ENCODE data around the gene COBLL1.

Gene COBLL1

DNA sequence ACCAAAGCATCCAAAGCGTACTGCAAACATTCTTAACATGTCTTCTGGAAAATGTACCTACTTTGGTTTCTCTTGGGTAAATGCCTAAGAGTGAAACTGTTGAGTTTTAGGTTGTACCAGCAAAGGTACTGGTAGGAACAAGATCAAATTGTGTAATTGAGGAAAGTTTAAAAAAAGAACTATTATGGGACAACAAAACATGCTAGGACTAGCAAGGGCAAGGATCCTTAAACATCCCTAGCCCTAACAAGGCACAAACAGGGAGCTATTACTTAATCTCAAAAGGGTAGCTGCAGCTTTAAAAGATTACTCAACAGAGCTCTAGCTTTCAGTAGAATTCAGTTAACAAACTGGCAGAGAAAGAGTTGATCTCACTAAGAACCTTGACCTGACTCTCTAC, 164.4 kb downstream of the COBLL1 start:
- DNase-seq (ENCODE audit: low spot score) = no peak

DNA sequence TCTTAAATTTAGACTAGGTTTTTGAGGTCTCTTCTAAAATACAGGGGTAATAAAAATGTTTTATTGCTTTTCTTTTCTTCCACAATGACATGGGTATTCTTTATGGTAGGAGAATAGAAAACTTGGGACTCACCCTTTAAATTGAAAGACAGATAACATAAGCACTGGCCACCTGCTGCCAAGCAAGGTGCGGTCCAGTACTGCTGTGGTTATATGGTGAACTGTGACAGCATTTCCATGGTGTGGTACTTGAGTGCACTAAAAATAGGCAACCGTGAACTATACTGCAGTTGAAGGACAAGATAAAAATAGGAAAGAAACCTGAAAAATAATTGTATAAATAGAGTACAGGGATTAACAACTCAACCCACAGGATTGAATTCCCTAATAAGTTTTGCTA, 165.9 kb downstream of the COBLL1 start:
- no peak for DNase-seq (ENCODE audit: low spot score)

DNA sequence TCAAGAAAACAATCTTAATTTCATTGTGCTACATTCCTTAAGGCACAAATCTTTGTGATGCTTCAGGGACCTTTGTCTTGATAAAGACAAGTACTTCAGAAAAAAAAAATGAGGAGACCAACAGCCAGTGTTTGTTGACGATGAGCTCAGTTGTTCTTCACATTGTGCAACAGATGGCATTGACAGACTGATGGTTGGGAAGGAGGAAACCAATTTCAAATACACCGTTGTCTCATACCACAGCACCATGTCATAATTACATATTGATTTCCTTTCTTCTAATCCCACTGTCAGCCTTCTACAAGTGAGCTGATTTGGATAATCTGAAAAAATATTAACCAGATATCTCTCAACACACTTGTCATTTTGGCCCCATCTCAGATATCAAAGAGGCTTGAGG, 166.6 kb downstream of the COBLL1 start:
- no peak for DNase-seq (ENCODE audit: low spot score)

DNA sequence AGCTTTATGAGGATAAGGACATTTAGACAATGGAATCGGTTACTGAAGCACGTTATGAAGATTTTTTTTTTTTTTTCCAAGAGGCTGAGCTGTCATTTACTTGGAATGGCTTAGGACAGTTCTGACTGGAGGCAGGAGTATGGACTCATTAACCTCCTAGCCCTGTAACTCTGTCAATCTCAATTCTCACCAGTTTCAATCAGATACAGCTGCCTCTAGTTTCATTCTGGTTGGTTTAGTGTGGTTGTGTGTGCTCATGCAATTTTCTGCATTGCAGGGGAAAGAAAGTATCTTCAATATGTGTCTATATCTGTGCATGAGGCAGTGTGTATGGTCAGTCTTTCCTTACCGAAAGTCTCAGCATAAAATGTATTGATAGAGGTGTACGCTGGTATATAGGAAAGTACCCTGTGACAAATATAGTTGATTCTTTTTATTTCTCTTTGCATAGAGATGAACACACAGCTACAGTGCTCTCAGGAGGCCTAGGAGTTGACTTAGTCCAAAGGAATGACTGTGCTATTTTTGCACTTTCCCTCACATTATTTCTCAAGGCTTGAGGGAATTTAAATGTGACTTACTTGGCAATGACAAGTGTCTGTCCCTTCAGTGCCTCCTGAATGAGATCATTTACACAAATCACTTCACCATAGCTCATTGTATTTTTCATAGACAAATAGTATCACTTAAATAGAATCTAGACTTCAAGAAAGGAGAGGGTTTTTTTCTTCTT, 169.8 kb downstream of the COBLL1 start:
- no peak for DNase-seq (ENCODE audit: low spot score)

DNA sequence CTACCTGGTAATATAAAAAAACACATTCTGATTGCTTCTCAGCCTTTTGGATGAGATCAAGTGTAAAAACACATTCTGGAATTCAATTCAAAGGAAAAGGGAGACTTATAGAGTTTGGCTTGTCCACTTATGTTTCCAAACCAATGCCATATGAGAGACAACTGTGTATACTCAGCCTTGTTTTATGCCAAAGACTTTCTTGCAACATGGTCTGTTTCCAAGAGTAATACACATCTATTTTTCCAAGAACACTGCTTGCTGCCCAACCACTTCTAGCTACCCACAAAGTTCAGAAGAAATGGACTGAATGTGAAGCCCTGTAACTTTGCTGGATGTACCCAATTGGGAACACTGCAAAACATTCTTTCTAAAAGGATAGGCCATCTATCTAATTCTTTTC, 172.3 kb downstream of the COBLL1 start:
- DNase-seq (ENCODE audit: low spot score) = no peak

DNA sequence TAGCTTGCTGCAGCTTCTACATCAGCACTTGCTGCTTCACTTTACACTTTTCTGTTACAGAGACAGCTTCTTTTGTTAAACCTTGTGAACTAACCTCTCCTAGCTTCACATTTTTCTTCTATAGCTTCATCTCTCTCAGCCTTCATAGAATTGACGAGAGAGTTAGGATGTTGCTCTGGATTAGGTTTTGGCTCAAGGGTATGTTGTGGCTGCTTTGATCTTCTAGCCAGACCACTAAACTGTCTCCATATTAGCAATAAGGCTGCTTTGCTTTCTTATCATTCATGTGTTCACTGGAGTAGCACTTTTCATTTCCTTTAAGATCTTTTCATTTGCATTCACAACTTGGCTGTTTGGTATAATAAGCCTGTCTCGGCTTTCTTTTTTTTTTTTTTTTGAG, 174.1 kb downstream of the COBLL1 start:
- no peak for DNase-seq (ENCODE audit: low spot score)

DNA sequence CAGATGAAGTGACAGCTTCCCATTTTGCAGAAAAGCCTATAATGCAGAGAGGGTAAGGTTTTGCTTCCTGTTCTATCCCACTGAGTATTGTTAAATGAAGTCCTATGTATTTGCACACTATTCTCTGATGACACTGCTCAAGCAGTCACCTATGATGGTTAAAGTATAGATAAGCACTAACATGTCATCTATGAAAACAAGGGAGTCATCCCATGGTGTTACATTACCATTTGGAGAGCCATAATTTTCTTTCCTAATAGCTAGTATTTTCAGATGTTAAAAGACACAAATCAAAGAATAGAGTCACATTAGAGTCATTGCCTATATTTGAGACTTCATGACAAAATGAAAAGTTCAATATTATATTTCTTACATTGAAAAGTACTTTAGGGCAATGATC, 177.6 kb downstream of the COBLL1 start:
- DNase-seq (ENCODE audit: low spot score) = no peak

DNA sequence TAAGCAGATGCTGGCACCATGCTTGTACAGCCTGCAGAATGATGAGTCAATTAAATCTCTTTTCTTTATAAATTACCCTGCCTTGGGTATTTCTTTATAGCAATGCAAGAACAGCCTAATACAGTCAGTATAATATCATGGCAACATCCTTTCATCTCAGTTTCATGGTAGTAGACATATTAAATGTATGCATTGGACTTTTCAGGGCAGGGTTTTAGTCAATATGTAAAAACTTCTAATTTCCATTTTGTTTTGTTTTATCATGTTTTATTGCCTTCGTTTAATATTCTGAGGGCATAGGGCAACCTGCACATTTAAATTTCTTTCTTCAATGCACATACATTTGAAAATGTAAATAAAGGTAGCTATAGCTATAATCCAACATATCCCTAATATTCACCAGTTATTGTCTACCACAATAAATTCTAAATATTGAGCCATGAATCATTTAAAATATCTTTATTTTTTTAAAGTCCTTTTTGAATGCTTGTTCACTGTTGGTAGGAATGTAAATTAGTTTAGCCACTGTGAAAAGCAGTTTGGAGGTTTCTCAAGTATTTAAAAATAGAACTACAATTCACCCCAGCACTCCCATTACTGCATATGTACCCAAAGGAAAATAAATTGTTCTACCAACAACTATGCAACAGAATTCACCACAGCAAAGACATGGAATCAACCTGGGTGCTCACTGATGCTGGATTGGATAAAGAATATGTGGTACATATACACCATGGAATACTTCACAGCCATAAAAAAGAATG, 178.6 kb downstream of the COBLL1 start:
- DNase-seq (ENCODE audit: low spot score) = no peak

DNA sequence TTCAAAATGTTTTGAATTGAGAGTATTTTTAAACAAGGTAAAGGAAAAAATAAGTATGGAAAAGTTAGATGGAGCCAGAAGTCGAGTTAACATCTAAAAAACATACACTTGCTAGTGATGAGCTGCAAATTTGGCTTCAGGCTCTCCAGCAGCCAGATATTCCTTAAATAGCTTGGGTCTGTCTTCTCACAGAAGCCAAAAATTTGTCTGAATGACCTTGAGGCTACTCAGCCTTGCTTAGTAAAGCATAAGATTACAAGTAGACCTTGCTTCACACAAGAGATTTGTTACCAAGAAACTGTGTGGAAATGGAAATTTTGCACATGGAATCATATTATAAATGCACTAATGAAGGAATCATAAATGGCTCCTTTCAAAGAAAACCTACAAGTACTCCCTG, 179.6 kb downstream of the COBLL1 start:
- DNase-seq (ENCODE audit: low spot score) = no peak

DNA sequence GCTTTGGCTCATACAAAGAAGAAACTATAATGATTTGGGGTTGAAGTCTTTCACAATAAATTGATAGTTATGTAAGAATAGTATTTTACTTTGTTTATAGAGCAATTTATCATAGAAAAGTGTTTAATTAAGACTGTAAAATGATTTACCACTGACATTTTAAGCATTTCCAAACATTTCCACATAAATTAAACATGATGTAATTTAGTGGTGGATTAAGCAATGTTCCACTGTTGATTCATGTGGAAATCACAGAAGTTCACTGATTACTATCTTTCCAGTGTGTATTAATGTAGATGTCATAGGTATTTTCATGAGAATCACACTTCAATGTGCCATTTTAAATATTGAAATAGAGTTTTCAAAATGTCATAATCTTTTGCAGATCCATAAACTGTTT, 180.3 kb downstream of the COBLL1 start:
- no peak for DNase-seq (ENCODE audit: low spot score)

DNA sequence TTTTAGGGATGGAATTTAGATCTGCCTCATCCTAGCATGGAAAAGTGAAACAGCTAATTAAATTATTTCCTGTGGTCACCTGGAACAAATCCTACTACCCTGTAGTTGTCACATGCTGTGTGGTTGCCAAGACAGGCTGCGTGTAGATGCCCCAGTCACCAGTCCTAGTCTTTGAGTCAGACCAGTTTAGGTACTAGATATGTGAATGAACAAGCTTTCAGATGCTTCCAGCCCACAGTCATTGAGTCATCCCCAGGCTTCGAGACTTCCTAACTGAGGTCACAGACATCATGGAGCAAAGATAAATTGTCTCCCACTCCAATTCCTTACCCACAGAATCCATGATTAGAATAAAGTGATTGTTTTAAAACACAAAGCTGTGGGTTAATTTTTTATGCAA, 184.5 kb downstream of the COBLL1 start:
- peak; percentile 64 for DNase-seq (ENCODE audit: low spot score)

DNA sequence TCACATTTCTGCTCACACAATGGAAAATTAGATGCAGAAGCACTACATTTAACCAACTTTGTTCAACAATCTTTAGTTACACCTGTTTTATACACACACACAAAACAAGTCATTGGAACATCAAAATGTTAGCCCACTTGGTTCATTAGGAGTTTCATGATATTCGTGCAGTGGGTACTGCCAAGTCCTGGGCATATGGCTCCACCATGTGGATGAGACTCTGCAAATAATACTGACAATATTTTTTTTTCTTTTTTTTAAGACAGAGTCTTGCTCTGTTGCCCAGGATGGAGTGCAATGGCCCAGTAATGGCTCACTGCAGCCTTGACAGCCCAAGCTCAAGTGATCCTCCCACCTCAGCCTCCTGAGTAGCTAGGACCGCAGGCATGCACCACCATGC, 185.9 kb downstream of the COBLL1 start:
- no peak for DNase-seq (ENCODE audit: low spot score)

DNA sequence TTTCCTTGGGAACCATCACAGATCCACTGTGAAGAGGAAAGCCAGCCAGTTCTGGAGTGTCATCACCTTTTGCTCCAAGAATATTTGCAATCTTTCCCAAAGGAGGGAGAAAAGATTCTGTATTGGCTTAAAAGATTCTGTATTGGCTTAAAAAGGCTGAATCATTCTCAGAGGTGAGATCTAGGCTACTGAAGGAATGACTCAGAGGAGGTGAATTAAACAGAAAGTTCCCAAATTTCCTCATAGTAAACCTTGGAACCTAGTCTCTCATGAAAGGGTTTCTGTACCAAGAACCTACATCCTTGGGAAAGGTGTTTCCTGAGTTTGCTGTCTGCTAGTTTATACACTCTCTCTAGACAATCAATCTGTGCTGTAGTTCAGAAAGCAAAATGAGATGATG, 186.3 kb downstream of the COBLL1 start:
- DNase-seq (ENCODE audit: low spot score) = no peak

DNA sequence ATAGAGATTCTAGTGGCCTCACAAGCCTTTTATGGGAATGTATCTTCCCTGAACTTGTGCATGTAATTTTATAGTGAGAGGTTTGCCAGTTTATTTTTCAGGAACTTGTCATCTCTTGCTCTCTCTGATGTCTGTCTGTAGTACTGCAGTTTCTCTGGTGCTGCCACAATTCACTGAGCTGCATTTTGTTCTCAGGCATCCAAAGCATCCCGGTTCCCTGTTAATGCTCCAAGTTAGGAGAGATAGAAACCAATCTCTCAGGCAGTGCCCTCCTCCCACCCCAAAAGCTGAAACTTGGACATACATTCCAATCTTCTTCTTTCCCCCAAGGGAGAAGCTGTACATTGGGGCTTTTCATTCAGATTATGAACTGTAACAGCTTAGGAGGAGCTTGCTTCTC, 190.3 kb downstream of the COBLL1 start:
- DNase-seq (ENCODE audit: low spot score) = peak; percentile 32

DNA sequence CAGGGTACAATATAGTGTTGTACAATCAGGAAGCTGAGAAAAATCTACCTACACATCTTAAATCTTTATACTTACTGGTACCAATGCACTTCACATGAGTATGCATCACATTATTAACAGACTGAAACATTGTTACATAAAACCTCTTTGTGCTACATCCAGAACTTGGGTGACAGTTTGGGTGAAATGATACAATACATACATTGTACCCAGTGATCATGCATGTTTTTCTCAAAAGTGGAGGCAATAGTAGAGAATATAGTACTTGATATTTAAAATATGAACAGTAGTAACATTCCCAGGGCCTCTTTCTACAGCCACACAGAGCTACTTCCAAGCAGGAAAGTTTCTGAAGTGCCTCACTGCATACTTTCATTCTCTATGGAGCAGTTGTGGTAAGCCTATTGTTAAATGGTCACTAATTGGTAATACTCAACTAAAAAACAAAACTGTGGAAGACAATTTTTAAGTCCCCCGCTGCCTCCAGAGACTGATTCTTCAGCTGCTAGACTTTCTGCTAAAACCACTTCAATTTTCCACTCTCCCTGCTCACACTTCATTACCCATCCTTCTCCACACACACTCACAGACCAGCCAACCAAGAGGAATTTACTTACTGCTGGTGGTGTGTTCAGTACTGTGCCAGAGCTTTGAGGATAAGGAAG, 197.5 kb downstream of the COBLL1 start:
- DNase-seq (ENCODE audit: low spot score) = peak; percentile 27

DNA sequence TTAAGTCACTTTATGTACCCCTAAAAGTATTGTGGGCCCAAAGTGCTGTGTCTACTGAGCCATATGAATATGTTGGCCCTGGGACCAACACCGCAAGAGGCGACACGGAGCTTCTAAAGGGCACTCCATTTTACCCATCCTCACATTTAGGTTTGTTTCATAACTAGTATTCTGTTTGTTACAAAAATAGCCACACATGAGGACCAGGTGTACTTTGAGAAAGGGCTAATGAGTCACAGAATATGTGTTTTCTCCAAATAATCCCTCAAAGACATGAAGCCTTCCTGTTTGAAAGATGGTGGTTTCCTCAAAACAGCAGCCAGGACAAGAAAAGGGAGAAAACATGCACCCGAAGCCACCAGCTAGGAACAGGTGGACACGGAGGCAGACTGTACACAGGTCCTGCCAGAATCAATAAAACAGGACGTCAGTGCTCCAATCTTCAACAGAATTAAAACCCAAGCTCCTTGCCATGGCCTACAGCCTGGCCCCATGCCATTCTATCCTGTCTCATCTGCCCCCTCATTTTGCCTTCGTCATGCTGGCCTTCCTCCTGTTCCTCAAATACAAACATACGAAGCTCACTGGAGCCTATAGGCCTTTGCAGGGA, 198.6 kb downstream of the COBLL1 start:
- no peak for DNase-seq (ENCODE audit: low spot score)

DNA sequence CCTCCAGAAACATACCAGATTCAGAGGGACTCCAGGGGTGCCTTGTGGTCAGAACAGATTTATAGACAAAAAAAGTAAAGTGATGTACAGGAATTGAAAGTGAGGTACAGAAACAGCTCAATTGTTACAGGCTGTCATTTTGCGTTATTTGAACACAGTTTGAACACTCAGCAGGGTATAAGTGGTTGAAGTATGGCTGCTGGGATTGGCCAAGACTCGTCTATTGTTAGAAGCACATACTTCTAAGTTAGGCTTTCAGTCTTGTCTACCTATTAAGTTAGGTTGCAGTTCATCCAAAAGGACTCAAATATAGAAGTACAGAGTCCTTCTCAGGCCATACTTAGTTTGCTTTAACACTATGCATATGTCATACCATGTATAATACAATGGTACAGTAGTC, 199.4 kb downstream of the COBLL1 start:
- no peak for DNase-seq (ENCODE audit: low spot score)
